K562 (cell line): ENCODE measurements around the gene CUX1. TPM values are rescaled to one million over a fixed set of nuclear protein-coding genes. Genes with fewer than 3 reads are reported as not detected.

Experiments
- BCL6 ChIP-seq: fragments of 250-450 bp; sonication (Bioruptor Pico); IDR thresholded peaks from 2 replicates; pipeline ENCODE4 v1.4.0; 2020
- BRF1 ChIP-seq: IDR thresholded peaks from 3 replicates; pipeline ENCODE4 v1.6.1; 2011; ENCODE audit warnings: borderline replicate concordance, mild to moderate bottlenecking; ENCODE audit not compliant: insufficient read length; ENCODE audit errors: extremely low read depth
- EGR1 ChIP-seq: fragments of 450-650 bp; conservative IDR thresholded peaks from 2 replicates; pipeline ENCODE4 v1.6.1; 2017; ENCODE audit warnings: mild to moderate bottlenecking
- ESRRA ChIP-seq: fragments of 450-650 bp; IDR thresholded peaks from 2 replicates; pipeline ENCODE4 v1.6.1; 2014; ENCODE audit warnings: low read depth, mild to moderate bottlenecking, moderate library complexity, borderline replicate concordance
- FOXA3 ChIP-seq, 2 experiments: fragments of 450-650 bp in 1 of 2; sonication (generic) in 1 of 2; formaldehyde crosslinking; IDR thresholded peaks in 1 of 2; conservative IDR thresholded peaks in 1 of 2; 2 replicates each; pipeline versions ENCODE4 v1.4.0 to v1.8.0; 2020 to 2022; ENCODE audit warnings: mild to moderate bottlenecking in 2 of 2, missing genetic modification reagents in 1 of 2
- MTA1 ChIP-seq: fragments of 450-650 bp; IDR thresholded peaks from 2 replicates; pipeline ENCODE4 v1.6.1; 2017; ENCODE audit warnings: borderline replicate concordance
- NEUROD1 ChIP-seq: fragments of 150-350 bp; IDR thresholded peaks from 2 replicates; pipeline ENCODE4 v1.6.1; 2014; ENCODE audit warnings: borderline replicate concordance, low read length, low read depth; ENCODE audit not compliant: partially characterized antibody
- POLR3A ChIP-seq: IDR thresholded peaks from 2 replicates; pipeline ENCODE4 v1.6.1; 2011; ENCODE audit warnings: borderline replicate concordance, mild to moderate bottlenecking, moderate library complexity; ENCODE audit not compliant: insufficient read length, insufficient read depth; ENCODE audit errors: extremely low read depth
- RB1 ChIP-seq: fragments of 450-650 bp; IDR thresholded peaks from 2 replicates; pipeline ENCODE4 v1.6.1; 2017; ENCODE audit warnings: low read depth, mild to moderate bottlenecking
- SMARCE1 ChIP-seq: fragments of 450-650 bp; IDR thresholded peaks from 2 replicates; pipeline ENCODE4 v1.7.1; 2016; ENCODE audit warnings: mild to moderate bottlenecking
- TSC22D4 ChIP-seq: fragments of 450-650 bp; IDR thresholded peaks from 2 replicates; pipeline ENCODE4 v1.6.1; 2016; ENCODE audit warnings: missing genetic modification characterization, missing biosample characterization, control low read depth
- ZBTB1 ChIP-seq: sonication (generic); formaldehyde crosslinking; IDR thresholded peaks from 2 replicates; pipeline ENCODE4 v1.8.1; 2023; ENCODE audit warnings: missing genetic modification reagents, low read depth, mild to moderate bottlenecking, borderline replicate concordance
- ZNF224 ChIP-seq: sonication (generic); formaldehyde crosslinking; IDR thresholded peaks from 2 replicates; pipeline ENCODE4 v1.8.0; 2022; ENCODE audit warnings: mild to moderate bottlenecking, missing genetic modification reagents
- ZNF785 ChIP-seq: fragments of 250-450 bp; sonication (Bioruptor Pico); IDR thresholded peaks from 2 replicates; pipeline ENCODE4 v1.4.0; 2020; ENCODE audit warnings: mild to moderate bottlenecking
- polyA plus RNA-seq, 8 experiments: library from polyadenylated mRNA; depleted of rRNA in 4 of 8; stranded (reverse) in 5 of 8; unstranded in 3 of 8; fragments of >200 nt; fragmentation: Nextera tagmentation in 2 of 8; fragmentation: Illumina TruSeq in 1 of 8; extraction: Ambion mirVana in 2 of 8; extraction: Trizol in 1 of 8; gene quantifications; 2 replicates each; pipeline versions ENCODE4 v1.2.1 to v1.2.3, GENCODE V29; 2011 to 2014; ENCODE audit warnings: inconsistent platforms in 1 of 8, missing spikeins in 1 of 8
- total RNA-seq, 7 experiments: library from RNA; depleted of rRNA in 6 of 7; stranded (reverse); fragments of >200 nt in 6 of 7; fragmentation: Illumina TruSeq in 2 of 7; extraction: Trizol in 2 of 7; gene quantifications; 2 replicates each; pipeline versions ENCODE4 v1.2.1 to v1.2.3, GENCODE V29; 2011 to 2021; ENCODE audit warnings: low replicate concordance in 1 of 7
- TF ChIP-seq, protein P1 (sequence below): IDR thresholded peaks from 2 replicates; pipeline ENCODE4 v1.6.1; 2011; ENCODE audit warnings: borderline replicate concordance, low read depth, mild to moderate bottlenecking, moderate library complexity, low read length; ENCODE audit not compliant: insufficient read depth, poor library complexity, severe bottlenecking
- TF ChIP-seq, protein P2 (sequence below): fragments of 450-650 bp; formaldehyde crosslinking; IDR thresholded peaks from 2 replicates; pipeline ENCODE4 v1.4.0; 2020; ENCODE audit warnings: mild to moderate bottlenecking
- TF ChIP-seq, protein P3 (sequence below): sonication (generic); formaldehyde crosslinking; IDR thresholded peaks from 2 replicates; pipeline ENCODE4 v1.8.1; 2023; ENCODE audit warnings: mild to moderate bottlenecking, missing genetic modification reagents
- TF ChIP-seq, protein P4 (sequence below): conservative IDR thresholded peaks from 2 replicates; pipeline ENCODE4 v1.6.1; 2011; ENCODE audit warnings: low read depth, mild to moderate bottlenecking, low read length; ENCODE audit not compliant: control insufficient read depth
- TF ChIP-seq, protein P5 (sequence below), 2 experiments: fragments of 450-650 bp; IDR thresholded peaks; 2 replicates each; pipeline ENCODE4 v1.6.1; 2016

CUX1 gene
- total and polyA plus RNA-seq, 9 of the 15 experiments (the other 6 are each of a cell fraction or from before 2014, with no cell fraction given): 3.6 to 55.3 (median 25.2) TPM

DNA sequence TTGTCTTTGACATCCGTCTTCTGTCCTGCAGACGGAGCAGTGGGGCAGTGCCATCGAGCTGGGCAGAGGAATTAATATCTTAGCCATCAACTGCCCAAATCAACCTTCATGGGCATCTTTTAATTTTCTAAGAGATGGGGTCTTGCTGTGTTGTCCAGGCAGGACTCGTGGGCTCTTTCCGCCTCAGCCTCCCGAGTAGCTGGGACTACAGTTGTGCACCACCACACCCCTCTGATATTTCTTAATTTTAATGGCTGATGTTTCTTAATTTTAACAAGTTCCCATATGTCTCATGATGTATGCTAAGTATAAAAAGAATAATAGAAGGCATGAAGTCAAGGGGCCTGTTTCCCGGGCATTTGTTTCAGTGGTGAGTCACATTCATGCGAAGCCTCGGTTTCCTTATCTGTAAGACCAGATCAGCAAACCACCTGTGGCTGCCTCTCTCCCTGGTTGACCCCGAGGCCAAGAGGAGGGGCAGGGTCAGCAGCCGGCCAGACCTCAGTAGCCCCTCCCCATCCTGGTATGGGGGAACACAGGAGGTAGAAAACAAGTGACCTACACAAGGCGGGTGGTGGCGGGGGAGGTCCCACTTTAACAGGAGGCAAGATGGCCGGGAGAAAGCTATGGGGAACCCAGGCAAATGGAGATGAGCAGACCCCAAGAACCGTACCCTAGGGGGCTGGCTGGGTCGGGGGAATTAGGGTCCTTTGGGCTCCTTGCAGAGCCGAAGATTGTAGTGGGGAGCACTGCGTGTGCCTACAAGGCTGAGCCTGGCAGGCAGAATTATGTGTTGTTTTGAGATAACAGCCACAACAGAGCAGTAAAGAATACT lies 85.5 kb downstream of the CUX1 start (continued):
- TF ChIP-seq ZNF224 (CRISPR knock-in tag) (no peak), EGR1 (peak; percentile 18; the same call in 1 of the 2 replicates), BRF1 (no peak), RB1 (peak; percentile 63; the same call in 1 of the 2 replicates), ZBTB1 (no peak), MTA1 (no peak; the same call in 1 of the 2 replicates), TSC22D4 (tag) (no peak), ESRRA (peak; percentile 75), SMARCE1 (peak; percentile 96), BCL6 (CRISPR knock-in tag) (no peak), ZNF785 (no peak), FOXA3 (CRISPR knock-in tag; conservative IDR thresholded peaks at IDR 0.05 in 1 of 2, IDR thresholded peaks at IDR 0.05 in 1 of 2) (no peak; a peak in 1 of 4 replicates), NEUROD1 (peak; percentile 81), POLR3A (no peak)
- TF ChIP-seq, protein P1, sequence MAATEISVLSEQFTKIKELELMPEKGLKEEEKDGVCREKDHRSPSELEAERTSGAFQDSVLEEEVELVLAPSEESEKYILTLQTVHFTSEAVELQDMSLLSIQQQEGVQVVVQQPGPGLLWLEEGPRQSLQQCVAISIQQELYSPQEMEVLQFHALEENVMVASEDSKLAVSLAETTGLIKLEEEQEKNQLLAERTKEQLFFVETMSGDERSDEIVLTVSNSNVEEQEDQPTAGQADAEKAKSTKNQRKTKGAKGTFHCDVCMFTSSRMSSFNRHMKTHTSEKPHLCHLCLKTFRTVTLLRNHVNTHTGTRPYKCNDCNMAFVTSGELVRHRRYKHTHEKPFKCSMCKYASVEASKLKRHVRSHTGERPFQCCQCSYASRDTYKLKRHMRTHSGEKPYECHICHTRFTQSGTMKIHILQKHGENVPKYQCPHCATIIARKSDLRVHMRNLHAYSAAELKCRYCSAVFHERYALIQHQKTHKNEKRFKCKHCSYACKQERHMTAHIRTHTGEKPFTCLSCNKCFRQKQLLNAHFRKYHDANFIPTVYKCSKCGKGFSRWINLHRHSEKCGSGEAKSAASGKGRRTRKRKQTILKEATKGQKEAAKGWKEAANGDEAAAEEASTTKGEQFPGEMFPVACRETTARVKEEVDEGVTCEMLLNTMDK: no peak
- TF ChIP-seq, protein P2, sequence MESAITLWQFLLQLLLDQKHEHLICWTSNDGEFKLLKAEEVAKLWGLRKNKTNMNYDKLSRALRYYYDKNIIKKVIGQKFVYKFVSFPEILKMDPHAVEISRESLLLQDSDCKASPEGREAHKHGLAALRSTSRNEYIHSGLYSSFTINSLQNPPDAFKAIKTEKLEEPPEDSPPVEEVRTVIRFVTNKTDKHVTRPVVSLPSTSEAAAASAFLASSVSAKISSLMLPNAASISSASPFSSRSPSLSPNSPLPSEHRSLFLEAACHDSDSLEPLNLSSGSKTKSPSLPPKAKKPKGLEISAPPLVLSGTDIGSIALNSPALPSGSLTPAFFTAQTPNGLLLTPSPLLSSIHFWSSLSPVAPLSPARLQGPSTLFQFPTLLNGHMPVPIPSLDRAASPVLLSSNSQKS (CRISPR knock-in tag): no peak
- TF ChIP-seq, protein P3, sequence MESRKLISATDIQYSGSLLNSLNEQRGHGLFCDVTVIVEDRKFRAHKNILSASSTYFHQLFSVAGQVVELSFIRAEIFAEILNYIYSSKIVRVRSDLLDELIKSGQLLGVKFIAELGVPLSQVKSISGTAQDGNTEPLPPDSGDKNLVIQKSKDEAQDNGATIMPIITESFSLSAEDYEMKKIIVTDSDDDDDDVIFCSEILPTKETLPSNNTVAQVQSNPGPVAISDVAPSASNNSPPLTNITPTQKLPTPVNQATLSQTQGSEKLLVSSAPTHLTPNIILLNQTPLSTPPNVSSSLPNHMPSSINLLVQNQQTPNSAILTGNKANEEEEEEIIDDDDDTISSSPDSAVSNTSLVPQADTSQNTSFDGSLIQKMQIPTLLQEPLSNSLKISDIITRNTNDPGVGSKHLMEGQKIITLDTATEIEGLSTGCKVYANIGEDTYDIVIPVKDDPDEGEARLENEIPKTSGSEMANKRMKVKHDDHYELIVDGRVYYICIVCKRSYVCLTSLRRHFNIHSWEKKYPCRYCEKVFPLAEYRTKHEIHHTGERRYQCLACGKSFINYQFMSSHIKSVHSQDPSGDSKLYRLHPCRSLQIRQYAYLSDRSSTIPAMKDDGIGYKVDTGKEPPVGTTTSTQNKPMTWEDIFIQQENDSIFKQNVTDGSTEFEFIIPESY (CRISPR knock-in tag): 0 out of 2 replicates have a peak, but pooled peaks have one; percentile 26
- TF ChIP-seq, protein P4, sequence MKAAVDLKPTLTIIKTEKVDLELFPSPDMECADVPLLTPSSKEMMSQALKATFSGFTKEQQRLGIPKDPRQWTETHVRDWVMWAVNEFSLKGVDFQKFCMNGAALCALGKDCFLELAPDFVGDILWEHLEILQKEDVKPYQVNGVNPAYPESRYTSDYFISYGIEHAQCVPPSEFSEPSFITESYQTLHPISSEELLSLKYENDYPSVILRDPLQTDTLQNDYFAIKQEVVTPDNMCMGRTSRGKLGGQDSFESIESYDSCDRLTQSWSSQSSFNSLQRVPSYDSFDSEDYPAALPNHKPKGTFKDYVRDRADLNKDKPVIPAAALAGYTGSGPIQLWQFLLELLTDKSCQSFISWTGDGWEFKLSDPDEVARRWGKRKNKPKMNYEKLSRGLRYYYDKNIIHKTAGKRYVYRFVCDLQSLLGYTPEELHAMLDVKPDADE: no peak
- TF ChIP-seq, protein P5, sequence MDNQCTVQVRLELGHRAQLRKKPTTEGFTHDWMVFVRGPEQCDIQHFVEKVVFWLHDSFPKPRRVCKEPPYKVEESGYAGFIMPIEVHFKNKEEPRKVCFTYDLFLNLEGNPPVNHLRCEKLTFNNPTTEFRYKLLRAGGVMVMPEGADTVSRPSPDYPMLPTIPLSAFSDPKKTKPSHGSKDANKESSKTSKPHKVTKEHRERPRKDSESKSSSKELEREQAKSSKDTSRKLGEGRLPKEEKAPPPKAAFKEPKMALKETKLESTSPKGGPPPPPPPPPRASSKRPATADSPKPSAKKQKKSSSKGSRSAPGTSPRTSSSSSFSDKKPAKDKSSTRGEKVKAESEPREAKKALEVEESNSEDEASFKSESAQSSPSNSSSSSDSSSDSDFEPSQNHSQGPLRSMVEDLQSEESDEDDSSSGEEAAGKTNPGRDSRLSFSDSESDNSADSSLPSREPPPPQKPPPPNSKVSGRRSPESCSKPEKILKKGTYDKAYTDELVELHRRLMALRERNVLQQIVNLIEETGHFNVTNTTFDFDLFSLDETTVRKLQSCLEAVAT (IDR thresholded peaks at IDR 0.05): no peak
